Stimulated activated CD4-positive, alpha-beta T cell treated with anti-CD3 and anti-CD28 coated beads, Interleukin-12 subunit alpha, Interleukin-12 subunit beta, amount 100 ng/mL, for 4 hours (primary cell): Measurements from ENCODE around the gene ZNF862.
"Not testable (repeated sequence)": the region's sequence is repeated elsewhere in the genome, so short reads cannot be mapped to it uniquely, and the experiment has no call there.

ENCODE experiments used
- DNase-seq: peaks from one replicate; pipeline ENCODE4 v3.0.0-alpha.2; 2020

Gene ZNF862

DNA sequence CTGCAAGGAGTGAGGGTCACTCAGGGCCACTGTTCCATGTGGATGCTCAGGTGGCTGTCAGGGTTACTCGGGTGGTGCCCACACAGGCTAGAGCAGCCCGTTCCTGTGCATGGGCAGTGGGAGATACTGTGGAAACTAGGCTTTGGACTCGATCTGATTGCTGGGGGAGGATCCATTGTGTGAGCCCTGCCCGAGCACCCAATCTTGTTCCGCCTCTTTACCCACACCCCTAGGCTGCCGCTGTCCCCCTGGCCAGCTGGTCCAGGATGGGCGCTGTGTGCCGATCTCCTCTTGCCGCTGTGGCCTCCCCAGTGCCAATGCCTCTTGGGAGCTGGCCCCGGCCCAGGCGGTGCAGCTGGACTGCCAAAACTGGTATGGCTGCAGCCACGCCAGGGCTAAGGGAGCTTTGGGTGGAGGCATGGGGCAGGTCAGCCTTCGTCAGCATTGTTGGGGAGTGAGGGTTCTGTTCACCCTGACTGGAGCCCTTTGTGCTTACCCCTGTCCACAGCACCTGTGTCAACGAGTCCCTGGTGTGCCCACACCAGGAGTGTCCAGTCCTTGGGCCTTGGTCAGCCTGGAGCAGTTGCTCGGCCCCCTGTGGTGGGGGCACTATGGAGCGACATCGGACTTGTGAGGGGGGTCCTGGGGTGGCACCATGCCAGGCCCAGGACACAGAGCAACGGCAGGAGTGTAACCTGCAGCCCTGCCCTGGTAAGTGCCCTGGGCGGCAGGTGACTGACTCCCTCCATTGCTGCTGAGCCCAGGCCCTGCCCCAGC, 12.4 kb upstream of the ZNF862 start:
- DNase-seq = no peak

DNA sequence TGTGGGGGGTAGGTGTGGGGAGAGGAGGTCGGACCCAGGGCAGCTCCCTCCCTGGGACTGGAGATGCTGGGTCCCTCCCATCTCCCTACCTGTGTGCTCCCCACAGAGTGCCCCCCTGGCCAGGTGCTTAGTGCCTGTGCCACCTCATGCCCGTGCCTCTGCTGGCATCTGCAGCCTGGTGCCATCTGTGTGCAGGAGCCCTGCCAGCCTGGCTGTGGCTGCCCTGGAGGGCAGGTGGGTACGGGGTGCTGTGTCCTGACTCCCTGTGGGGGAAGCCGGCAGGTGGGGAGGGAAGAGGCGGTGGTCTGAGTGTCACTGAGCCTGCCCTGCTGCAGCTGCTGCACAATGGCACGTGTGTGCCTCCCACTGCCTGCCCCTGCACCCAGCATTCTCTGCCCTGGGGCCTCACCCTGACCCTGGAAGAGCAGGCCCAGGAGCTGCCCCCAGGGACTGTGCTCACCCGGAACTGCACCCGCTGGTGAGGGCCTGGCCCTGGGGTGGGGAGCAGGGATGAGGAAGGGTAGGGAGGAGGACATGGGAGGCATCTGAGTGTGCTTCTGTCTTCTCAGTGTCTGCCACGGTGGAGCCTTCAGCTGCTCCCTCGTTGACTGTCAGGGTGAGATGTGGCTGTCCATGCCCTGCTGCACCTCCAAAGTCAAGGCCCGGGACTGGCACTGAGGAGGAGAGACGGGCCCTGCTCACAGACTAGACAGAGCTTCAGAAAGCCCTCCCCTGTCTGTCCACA, 11.7 kb upstream of the ZNF862 start:
- no peak for DNase-seq

DNA sequence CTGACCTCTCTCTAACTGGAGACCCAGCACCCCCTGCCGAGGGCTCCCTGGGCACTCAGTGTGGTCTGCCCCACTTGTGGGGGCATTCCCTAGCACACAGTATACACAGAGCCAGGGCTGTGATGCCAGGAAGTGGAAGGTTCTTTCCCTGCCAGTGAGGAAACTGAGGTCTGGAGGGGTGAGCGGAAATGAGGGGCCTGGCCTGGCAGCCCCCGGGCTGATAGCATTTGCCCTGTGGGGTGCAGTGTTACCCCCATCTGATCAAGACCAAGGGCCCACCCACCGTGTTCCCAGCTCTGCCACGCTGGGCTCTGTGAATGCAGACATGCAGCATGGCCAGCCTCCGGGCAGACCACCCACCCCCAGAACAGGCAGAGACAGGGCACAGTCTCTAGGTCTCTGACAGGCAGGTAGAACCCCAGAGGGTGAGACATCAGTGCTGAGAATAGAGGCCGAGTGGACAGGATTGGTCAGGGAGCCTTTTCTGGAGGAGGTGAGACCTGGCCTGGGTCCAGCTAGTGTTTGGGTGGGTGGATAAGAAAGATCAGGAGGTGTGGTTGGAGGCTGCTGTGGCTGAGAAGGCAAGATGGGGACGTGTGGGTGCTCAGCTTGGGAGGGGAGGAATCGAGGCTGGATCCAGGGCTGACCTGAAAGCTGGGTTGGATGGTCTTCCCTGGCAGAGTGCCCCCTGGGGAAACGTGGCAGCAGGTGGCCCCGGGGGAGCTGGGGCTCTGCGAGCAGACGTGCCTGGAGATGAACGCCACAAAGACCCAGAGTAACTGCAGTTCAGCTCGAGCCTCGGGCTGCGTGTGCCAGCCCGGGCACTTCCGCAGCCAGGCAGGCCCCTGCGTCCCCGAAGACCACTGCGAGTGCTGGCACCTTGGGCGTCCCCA, 10.8 kb upstream of the ZNF862 start:
- DNase-seq = no peak

DNA sequence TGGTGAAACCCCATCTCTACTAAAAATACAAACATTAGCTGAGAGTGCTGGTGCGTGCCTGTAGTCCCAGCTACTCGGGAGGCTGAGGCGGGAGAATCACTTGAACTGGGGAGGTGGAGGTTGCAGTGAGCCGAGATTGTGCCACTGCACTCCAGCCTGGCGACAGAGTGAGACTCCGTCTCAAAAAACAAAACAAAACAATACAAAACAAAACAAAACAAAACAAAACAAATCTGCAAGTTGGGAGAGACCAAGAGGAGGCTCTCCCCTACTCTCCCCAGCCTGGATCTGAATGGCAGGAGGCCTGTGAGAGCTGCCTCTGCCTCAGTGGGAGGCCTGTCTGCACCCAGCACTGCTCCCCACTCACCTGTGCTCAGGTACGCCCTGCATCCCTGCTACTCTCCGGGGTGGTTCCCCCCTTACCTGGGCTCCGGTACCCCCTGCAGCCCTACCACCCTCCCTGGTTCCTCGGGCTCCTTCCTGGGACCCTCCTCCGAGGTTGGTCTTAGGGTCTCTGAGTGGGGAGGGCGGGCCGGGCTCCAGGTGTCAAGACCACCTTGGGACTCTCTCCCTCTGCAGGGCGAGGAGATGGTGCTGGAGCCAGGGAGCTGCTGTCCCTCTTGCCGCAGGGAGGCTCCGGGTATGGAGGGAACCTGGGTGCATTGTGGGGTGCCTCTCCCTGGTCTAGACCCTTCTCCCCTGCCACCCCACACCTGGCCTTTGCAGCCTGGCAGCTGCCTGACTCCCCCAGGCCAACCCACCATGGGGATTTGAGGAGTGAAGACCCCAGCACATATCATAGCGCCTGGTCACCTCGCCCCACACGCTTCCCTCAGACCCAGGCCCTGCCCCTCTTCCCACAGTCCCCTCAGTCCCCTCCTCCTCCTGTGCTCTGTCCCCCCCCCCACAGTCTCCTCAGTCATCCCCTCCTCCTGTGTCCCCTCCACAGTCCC, 9.5 kb upstream of the ZNF862 start:
- no peak for DNase-seq

DNA sequence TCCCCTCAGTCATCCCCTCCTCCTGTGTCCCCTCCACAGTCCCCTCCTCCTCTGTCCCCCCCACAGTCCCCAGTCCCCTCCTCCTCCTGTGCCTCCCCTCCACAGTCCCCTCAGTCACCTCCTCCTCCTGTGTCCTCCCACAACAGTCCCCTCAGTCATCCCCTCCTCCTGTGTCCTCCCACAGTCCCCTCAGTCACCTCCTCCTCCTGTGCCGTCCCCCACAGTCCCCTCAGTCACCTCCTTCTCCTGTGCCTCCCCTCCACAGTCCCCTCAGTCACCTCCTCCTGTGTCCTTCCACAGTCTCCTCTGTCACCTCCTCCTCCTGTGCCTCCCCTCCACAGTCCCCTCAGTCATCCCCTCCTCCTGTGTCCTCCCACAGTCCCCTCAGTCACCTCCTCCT, 7.6 kb upstream of the ZNF862 start:
- DNase-seq = not testable (repeated sequence)

DNA sequence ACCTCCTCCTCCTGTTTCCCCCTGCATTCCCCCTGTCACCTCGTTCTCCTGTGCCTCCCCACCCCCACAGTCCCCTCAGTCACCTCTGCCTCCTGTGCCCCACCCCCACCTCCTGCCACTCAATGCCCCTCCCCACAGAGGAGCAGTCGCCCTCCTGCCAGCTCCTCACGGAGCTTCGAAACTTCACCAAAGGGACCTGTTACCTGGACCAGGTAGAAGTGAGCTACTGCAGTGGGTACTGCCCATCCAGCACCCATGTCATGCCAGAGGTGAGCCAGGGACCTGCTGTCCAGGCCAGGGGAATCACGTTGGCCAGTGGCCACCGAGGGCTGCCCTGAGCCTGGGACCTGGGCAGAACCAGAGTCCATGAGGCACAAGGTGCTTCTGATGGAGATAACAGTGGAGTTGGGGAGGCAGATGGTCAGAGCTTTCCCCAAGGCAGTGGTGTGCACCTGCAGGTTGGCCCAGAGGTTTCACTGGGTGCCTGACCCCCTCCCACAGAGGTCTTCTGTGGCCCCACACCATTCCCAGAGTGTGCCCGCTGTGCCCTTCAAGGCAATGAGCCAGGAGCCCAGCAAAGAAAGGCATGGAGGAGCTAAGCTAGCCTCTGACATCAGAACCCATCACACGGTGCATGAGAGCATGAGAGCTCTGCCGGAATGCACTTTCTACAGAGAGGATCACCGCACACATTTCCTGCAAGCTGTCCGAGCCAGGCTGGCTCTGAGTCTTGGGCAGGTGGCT, 7.0 kb upstream of the ZNF862 start:
- DNase-seq = no peak

DNA sequence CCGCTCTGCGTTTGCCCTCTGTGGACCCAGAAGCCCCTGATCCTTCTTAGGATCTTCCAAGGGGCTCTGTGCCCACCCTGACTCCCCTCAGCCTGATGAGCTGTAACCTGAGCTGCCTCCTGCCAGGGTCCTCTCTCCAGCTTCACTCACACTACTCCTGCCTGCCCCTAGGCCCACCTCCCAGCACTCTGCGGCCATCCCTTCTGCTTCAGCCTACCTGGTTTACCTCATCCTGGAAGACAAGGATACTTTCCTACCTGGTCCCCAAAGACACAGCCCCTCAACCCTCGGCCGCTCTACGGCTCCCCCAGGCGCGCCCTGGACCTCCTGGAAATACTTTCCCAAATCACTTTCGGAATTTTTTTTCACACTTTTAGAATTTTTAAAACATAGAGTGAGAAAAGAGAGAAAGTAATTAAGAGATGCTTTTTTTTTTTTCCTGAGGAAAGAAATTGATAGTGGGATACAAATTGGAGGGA, 6.4 kb upstream of the ZNF862 start:
- DNase-seq = no peak

DNA sequence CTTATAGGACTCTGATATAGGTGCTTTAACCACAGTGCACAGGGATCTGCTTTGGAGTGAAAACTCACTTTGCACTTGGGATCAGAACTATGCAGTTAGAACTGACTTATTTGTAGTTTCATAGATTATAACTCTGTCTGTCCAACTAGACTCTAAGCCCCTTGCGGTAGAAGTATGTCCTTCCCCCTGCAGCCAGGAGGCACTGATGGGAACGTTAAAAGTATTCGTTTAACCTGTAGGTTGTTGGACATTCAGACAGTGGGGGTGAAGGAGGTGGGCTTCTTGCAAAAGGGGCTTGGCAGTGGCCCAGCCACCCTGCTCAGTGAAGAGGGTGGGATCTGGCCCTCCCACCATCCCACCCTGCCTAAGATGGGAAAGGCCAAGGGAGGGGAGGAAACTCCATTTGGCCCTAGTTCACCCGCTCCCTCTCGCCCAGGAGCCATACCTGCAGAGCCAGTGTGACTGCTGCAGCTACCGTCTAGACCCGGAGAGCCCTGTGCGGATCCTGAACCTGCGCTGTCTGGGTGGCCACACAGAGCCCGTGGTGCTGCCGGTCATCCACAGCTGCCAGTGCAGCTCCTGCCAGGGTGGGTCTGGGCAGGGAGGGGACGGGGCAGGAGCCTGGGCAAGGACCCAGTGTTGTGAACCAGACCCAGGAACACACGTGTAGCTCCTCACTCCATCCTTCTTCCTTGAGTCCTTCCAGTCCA, 5.7 kb upstream of the ZNF862 start:
- no peak for DNase-seq

DNA sequence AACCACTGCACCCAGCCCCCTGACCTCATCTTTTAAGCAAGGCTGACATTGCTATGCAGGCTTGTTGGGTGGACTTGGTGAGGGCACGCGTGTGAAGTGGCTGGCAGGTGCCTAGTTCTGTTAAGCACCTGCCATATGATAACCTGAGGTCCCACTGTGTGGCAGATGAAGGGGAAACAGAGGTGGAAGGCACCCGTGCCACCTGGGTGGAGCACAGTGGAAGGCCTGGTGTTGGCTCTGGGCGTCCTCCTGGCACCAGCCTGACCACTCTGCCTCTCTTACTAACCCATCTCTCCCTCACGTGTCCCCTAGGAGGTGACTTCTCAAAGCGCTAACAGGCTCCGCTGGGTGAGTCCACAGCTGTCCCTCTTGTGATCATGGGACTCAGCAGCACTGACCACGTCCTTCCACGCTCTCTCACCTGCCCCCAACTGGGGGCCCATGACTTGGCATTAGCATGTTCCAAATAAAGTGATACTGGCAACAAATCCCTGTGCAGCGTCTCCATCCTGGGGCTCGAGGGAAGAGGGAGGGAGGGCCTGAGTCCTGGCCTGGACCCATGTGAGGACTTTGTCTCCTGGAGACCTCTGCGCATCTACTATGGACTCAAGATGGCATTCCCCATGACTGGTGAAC, 4.6 kb upstream of the ZNF862 start:
- DNase-seq = no peak

DNA sequence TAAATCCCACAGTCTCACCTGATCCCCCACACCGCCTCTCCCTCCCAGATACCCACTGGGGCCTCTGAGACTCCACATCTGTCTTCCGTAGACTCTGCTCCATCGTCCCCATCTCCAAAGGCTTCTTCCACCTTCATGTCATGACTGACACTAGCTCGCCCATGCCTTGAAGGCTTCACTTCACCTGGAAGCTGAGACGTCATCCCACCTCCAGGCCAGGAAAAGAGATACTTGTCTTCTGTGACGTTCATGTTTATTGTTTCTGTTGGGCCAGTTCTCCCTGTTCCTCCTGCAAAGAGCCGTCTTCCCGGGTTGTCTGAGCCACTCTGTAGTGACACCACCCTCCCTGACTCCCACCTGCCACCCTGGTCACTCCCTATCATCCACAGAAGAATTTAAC, 3.6 kb upstream of the ZNF862 start:
- DNase-seq = no peak

DNA sequence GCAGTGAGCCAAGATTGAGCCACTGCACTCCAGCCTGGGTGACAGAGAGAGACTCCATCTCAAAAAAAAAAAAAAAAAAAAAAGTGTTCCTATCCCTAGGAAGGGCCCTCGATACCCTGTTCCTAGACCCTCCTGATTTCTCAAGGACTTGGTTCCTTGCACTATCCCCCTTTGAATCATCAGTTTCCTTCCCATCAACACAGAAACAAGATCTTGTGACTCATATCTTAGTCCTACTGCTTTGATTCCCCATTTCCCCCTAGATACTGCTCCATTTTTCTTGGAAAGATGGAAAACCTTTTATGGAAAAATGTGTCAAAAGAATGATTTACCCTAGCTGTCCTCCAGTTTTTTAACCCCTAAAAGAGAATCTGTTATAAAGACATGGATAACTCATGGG, 1.7 kb upstream of the ZNF862 start:
- DNase-seq = no peak

DNA sequence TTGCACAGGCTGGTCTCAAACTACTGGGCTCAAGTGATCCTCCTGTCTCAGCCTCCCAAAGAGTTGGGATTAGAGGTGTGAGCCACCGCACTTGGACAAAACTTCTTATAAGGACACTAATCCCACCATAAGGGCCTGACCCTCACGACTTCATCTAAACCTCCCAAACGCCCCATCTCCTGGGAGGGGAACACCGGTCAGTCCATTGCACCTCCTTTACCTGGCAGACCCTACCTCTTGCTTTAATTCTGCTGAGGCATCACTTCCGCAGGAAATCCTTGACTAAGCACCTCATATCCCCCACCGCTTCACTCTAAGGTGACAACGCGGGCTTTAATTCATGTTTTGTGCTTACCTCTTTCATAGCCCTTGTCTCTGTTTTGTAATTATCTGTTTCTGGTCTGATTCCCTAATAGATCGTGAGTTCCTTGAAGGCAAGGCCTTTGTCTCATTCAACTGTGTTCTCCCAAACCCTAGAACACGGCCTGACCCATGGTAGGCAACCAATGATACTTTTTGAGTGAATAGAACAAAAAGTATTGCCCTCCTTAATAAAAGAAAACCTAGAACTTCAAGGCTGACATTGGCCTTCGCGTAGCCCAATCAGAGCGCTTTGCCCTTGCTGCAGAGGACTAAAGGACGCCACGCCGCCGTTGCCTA, 481 bp upstream of the ZNF862 start:
- no peak for DNase-seq

DNA sequence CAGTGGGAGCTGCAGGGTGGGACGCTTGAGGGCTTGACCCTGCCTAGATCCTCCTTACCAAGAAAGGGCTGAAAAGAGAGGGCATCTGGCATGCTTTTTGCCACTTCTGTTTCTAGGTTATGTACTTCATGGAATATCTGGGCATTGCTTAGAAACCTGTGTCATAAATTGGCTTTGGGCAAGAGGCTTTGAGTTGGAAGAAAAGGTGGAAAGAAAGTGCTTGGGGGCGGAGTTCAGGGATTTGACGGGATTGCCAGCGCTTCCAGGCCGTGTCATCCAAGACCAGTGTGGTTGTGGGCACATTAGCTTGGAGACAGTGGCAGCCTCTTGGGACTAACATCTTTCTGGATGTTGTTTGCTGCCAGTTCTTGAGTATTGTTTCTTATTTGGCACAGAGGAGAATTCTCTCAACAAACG, 825 bp downstream of the ZNF862 start:
- DNase-seq = no peak

DNA sequence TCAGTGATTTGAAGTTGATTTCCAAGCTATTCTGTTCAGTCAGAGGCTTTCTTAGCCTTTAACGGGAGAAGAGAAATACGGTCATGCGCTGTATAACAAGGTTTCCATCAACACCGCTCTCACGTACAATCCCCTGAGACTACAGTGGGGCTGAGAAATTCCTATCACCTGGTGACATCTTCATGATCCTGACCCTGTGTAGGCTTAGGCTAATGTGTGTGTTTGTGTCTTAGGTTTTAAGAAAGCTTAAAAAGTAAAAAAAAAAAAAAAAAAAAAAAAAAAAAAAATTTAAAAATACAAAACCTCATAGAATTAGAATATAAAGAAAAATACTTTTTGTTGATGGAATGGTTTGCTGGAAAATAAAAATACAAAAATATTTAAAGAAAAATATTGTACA, 1.8 kb downstream of the ZNF862 start:
- no peak for DNase-seq

DNA sequence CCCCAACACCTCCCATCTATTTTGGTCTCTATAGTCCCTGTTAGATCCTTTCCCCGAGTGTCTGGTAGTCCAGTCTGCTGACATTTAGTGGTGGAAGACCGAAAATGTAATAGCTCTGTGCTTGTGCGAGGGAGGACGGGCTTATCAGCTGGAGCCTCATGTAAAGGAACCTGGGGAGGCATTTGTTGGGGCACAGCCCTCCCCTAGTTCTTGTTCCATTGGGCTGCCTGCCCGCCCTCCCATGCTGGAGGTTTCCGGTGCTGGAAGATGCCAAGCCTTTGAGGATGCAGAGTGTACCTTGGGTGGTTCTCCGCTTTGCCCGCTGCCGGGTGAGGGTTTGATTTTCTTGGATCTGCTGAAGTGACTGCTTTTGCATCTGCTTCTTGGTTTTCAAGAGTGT, 5.4 kb downstream of the ZNF862 start:
- no peak for DNase-seq

DNA sequence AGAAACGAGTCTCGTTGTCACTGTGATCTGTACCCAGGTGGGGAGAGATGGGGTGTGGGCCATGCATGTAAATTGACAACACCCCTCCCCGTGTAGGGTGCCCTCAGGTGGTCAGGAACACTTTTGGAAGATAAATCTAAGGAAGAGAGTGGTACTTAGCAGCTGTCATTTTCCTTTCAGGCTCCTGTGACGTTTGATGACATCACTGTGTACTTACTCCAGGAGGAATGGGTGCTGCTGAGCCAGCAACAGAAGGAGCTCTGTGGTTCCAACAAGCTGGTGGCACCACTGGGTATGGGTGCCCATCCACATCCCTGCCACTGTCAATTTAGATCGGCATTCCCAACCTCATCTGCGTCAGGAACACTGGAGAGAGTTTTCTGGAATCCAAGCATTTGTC, 6.3 kb downstream of the ZNF862 start:
- no peak for DNase-seq

DNA sequence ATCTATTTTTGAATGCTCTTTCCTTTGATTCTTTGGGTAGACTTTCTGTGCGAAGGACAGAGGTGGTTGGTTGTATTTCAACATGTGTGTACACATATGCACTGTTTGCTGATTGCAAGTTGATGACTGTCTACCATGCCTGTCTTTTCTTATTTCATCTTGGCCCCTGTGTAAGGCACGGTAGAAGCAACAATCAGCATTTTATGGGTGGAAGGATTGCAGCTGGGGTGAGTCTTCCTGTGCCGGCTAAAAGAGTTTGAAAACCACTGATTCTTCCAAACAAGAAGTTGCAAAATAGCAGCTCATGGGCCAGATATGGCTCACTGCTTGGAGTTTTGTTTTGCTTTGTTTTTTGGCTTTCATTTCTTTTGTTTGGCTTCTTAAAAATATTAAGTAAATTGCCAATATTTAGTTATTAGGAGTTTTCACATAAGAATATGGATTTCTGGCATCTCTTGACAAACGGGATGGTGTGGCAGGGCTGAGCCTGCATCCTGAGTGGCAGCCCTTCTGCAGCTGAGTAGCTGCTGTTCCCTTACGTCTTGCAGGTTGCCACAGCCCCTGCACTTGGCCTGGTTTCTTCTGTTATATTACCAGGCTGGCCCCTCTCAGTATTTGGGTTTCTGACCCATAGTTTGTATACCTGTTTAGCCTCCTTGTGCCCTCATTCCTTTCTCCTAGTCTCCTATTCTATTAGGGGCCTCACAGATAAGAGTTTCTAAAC, 7.2 kb downstream of the ZNF862 start:
- no peak for DNase-seq

DNA sequence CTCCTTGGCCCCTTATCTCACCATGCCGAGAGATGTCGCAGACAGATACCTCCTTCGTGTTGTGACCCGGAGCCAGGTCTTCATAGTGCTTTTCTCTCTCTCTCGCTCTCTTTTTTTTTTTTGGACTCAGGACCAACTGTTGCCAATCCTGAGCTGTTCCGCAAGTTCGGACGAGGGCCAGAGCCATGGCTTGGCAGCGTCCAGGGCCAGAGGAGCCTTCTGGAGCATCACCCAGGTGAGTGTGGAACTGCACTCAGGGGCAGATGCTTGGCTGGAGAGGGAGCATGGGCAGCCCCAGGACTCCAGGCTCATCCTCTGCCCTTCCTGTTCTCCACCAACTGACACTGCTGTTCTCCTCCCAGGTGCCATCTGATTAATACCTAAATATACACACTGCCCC, 7.8 kb downstream of the ZNF862 start:
- no peak for DNase-seq

DNA sequence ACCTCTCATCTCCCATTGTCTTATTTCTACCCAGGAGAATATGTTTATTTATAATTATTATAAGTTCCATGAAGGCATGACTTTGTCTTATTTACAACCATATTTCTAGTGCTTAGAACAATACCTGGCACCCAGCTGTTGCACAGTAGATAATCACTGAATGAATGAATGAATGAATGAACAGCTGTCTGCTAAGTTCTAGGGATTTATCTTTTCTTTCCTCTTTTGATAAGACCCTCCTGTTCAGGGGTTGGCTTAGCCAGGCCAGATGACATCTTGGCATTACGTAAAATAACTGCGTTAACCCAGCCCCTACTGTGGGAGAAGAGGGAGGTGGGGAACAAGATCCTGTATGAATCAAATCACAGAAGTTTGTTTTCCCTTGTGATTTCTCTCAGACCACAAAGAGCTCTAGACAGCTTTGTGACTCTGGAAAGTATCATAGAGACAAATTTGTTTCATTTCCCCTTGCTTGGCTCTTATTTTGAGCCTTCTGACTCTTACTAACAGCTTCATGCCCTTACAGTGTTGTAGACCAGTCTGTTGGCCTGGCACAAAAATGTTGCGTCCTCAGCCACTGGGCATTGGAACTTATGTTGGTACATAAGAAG, 8.4 kb downstream of the ZNF862 start:
- no peak for DNase-seq
